ENCODE measurements around the gene MACROH2A1.
A peak's percentile ranks its signal among the peaks of the same experiment; 100 is the strongest.

The MACROH2A1 gene

GRCh38 chr5:135396459-135397055 is 2.5 kb downstream of the MACROH2A1 start:
- H3K4me1 ChIP-seq (ENCODE audit: insufficient read depth, low read length), result peaks cover 73% of the 10 kb centered on the region
- no peaks in the 10 kb centered on the region for H3K9me3 ChIP-seq (ENCODE audit: insufficient read depth, low read length, severe bottlenecking)
- H2AFZ ChIP-seq (ENCODE audit: low read depth, low read length), result no peak overlapping the region
- no peak for TF ChIP-seq EZH2 (IDR thresholded peaks at IDR 0.05; ENCODE audit: borderline replicate concordance, low read depth, low read length, severe bottlenecking)
- TF ChIP-seq, protein P1, sequence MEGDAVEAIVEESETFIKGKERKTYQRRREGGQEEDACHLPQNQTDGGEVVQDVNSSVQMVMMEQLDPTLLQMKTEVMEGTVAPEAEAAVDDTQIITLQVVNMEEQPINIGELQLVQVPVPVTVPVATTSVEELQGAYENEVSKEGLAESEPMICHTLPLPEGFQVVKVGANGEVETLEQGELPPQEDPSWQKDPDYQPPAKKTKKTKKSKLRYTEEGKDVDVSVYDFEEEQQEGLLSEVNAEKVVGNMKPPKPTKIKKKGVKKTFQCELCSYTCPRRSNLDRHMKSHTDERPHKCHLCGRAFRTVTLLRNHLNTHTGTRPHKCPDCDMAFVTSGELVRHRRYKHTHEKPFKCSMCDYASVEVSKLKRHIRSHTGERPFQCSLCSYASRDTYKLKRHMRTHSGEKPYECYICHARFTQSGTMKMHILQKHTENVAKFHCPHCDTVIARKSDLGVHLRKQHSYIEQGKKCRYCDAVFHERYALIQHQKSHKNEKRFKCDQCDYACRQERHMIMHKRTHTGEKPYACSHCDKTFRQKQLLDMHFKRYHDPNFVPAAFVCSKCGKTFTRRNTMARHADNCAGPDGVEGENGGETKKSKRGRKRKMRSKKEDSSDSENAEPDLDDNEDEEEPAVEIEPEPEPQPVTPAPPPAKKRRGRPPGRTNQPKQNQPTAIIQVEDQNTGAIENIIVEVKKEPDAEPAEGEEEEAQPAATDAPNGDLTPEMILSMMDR (IDR thresholded peaks at IDR 0.05; ENCODE audit: borderline replicate concordance, extremely low read depth, low read length, poor library complexity, severe bottlenecking), result no peak
- H3K36me3 ChIP-seq (ENCODE audit: insufficient read depth, low read length), result peaks cover 66% of the 10 kb centered on the region
- peak overlapping the region; percentile 79 for H3K9ac ChIP-seq (ENCODE audit: low read depth, low read length)
- ATAC-seq (ENCODE audit: insufficient read depth, low read depth), result no peak
- no peaks in the 10 kb centered on the region for H3K27me3 ChIP-seq (ENCODE audit: insufficient read depth, low read length, poor library complexity)
- DNase-seq, result no peak
- H3K4me3 ChIP-seq (ENCODE audit: low read depth in 1 of 2, low read length in 2 of 2), result peak overlapping the region in 1 of 2 experiments; percentile 68; a peak in 2 of 4 replicates
- H3K79me2 ChIP-seq (ENCODE audit: insufficient read depth, low read length), result peaks cover 89% of the 10 kb centered on the region
- H3K27ac ChIP-seq (ENCODE audit: low read length), result peak overlapping the region; percentile 85
- H4K20me1 ChIP-seq (ENCODE audit: insufficient read depth, low read length), result peaks cover 68% of the 10 kb centered on the region
- H3K4me2 ChIP-seq (ENCODE audit: insufficient read depth, low read length), result peak overlapping the region; percentile 76

GRCh38 chr5:135395866-135396265 is 3.2 kb downstream of the MACROH2A1 start:
- Histone ChIP-seq H3K4me3 (ENCODE audit: low read depth in 1 of 2, low read length in 2 of 2) (peak overlapping the region in 1 of 2 experiments; percentile 68; a peak in 2 of 4 replicates), H4K20me1 (ENCODE audit: insufficient read depth, low read length) (peaks cover 75% of the 10 kb centered on the region), H3K79me2 (ENCODE audit: insufficient read depth, low read length) (peaks cover 96% of the 10 kb centered on the region), H3K36me3 (ENCODE audit: insufficient read depth, low read length) (peaks cover 73% of the 10 kb centered on the region), H3K27ac (ENCODE audit: low read length) (peak overlapping the region; percentile 85), H3K27me3 (ENCODE audit: insufficient read depth, low read length, poor library complexity) (no peaks in the 10 kb centered on the region), H3K9me3 (ENCODE audit: insufficient read depth, low read length, severe bottlenecking) (no peaks in the 10 kb centered on the region), H3K4me1 (ENCODE audit: insufficient read depth, low read length) (peaks cover 80% of the 10 kb centered on the region), H2AFZ (ENCODE audit: low read depth, low read length) (no peak overlapping the region), H3K9ac (ENCODE audit: low read depth, low read length) (peak overlapping the region; percentile 79; the same call in 1 of the 2 replicates), H3K4me2 (ENCODE audit: insufficient read depth, low read length) (peak overlapping the region; percentile 76)
- no peak for TF ChIP-seq EZH2 (IDR thresholded peaks at IDR 0.05; ENCODE audit: borderline replicate concordance, low read depth, low read length, severe bottlenecking)
- TF ChIP-seq, protein P1 (IDR thresholded peaks at IDR 0.05; ENCODE audit: borderline replicate concordance, extremely low read depth, low read length, poor library complexity, severe bottlenecking), result no peak
- DNase-seq (no peak), ATAC-seq (ENCODE audit: insufficient read depth, low read depth) (no peak)

DNA sequence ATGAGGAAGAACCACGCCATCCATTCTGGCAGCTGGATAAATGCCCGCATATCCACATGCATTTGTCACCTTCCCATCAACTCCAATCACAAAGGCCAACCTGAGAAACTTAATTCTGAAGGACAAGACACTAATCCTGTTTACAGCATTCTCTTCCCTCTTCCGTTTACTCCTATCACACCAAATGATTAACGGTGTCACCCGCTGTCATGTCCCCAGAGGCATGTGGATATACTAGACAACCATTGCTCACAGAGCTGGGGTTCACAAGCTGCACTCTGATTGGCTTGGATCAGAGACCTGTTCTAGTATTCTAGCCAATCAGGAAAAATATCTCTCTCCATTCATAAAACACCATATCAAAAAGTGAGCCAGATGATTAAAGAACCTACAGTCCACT is 3.6 kb downstream of the MACROH2A1 start:
- peak overlapping the region; percentile 76 for H3K4me2 ChIP-seq (ENCODE audit: insufficient read depth, low read length)

More for the DNA sequence above, 3.6 kb downstream of the MACROH2A1 start:
- peaks cover 80% of the 10 kb centered on the region for H3K4me1 ChIP-seq (ENCODE audit: insufficient read depth, low read length)
- H4K20me1 ChIP-seq (ENCODE audit: insufficient read depth, low read length), result peaks cover 79% of the 10 kb centered on the region
- H3K9me3 ChIP-seq (ENCODE audit: insufficient read depth, low read length, severe bottlenecking), result no peaks in the 10 kb centered on the region
- peak overlapping the region; percentile 85 for H3K27ac ChIP-seq (ENCODE audit: low read length)
- DNase-seq (no peak), ATAC-seq (ENCODE audit: insufficient read depth, low read depth) (no peak)
- peaks cover 77% of the 10 kb centered on the region for H3K36me3 ChIP-seq (ENCODE audit: insufficient read depth, low read length)
- no peaks in the 10 kb centered on the region for H3K27me3 ChIP-seq (ENCODE audit: insufficient read depth, low read length, poor library complexity)
- H2AFZ ChIP-seq (ENCODE audit: low read depth, low read length), result no peak overlapping the region
- TF ChIP-seq, protein P1 (IDR thresholded peaks at IDR 0.05; ENCODE audit: borderline replicate concordance, extremely low read depth, low read length, poor library complexity, severe bottlenecking), result no peak
- no peak for TF ChIP-seq EZH2 (IDR thresholded peaks at IDR 0.05; ENCODE audit: borderline replicate concordance, low read depth, low read length, severe bottlenecking)
- peak overlapping the region in 1 of 2 experiments; percentile 68; a peak in 1 of 4 replicates for H3K4me3 ChIP-seq (ENCODE audit: low read depth in 1 of 2, low read length in 2 of 2)
- H3K79me2 ChIP-seq (ENCODE audit: insufficient read depth, low read length), result peaks cover 98% of the 10 kb centered on the region
- H3K9ac ChIP-seq (ENCODE audit: low read depth, low read length), result peak overlapping the region; percentile 79; the same call in 1 of the 2 replicates

Measured in DND-41 (cell line).